MV-4-11 (cell line): ENCODE data around the gene SCARB2.
"Not testable (repeated sequence)": the region's sequence is repeated elsewhere in the genome, so short reads cannot be mapped to it uniquely, and the experiment has no call there.

Experiments
- DNase-seq: peaks from one replicate; lab custom pipeline; 2025; lab: John Stamatoyannopoulos, UW

Gene SCARB2, protein sequence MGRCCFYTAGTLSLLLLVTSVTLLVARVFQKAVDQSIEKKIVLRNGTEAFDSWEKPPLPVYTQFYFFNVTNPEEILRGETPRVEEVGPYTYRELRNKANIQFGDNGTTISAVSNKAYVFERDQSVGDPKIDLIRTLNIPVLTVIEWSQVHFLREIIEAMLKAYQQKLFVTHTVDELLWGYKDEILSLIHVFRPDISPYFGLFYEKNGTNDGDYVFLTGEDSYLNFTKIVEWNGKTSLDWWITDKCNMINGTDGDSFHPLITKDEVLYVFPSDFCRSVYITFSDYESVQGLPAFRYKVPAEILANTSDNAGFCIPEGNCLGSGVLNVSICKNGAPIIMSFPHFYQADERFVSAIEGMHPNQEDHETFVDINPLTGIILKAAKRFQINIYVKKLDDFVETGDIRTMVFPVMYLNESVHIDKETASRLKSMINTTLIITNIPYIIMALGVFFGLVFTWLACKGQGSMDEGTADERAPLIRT

DNA sequence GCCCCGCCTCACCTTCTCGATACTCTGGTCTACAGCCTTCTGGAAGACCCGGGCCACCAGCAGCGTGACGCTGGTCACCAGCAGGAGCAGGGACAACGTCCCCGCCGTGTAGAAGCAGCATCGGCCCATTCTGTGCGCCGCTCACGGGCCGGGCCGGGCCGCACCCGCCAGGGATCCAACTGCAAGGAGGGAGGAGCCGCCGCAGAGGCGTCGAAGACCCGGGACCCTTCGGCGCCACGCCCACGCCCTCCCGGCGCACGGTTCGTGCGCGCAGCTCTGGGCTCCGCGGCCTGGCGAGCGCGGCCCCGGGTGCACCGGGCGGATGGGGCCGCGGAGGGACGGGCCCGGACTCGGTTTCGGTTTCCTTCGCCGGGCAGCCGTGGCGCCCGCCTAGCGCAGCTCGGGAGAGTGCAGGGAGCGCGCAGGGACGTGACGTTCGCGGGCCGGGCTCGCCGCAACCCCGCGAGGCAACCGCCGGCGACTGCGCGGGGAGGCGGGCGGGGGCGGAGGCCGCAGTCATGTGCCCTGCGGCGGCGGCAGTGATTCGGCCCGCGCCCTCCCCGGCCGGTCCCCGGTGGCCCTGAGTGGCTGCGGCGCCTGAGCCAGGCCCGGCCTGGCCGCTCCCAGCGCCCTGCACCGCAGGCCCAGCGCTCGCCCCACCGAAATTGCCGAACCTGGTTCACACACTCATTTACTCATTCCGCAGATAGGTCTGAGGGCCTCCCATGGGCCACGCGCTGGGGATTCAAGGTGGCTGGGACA is at the start of gene SCARB2:
Gene SCARB2, minus strand, starts transcription at position 410 of the 762 bp plus-strand sequence. Its CDS starts 281 bp downstream, at position 129.
- DNase-seq, result peak; percentile 49

DNA sequence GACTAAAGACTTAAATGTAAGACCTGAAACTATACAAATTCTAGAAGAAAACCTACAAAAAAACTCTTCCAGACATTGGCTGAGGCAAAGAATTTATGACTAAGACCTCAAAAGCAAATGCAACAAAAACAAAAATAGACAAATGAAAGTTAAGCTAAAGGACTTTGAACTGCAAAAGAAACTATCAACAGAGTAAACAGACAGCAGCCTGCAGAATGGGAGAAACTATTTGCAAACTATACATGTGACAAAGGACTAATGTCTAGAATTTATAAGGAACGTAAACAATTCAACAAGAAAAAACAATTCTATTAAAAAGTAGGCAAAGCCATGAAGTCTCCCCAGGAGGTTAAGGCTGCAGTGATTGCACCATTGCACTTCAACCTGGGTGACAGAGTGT is 46.9 kb upstream of the SCARB2 start:
- DNase-seq, result no peak

DNA sequence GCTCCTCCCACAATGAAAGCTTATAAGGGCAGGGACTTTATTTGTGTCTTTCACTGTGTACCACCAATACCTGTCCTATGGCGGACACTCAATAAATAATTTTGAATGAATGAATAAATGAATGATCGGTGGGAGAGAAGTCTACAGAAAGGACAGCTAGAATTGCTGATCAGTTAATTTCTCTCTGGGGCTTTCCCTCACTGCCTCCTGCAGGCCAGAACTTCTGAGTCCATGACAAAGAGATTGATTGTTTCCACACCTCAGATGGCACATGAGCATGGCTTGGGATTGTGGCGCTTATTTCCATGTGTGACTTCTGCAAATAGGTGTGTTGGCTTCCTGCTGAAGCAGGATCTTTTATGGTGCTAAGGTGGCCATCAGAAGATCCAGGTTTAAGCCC is 44.2 kb upstream of the SCARB2 start:
- DNase-seq, result no peak

DNA sequence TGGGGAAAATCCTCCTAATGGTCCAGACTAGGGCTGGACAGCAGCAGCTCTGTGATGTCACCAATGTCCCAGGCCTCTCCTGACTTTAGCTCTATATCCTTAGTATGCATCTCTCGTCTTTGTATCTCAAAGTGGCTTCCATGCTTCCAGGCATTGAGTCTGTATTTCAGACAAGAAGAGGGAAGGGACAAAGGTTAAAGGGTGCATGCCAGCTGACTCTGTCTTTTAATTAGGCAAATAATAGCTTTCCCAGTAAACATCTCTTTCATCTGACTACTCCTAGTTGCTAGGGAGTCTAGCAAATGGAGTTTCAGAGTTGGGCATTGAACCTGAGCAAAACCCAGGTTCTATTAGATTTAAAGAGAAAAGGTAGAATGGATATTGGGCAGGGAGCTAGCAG is 43.3 kb upstream of the SCARB2 start:
- DNase-seq, result no peak

DNA sequence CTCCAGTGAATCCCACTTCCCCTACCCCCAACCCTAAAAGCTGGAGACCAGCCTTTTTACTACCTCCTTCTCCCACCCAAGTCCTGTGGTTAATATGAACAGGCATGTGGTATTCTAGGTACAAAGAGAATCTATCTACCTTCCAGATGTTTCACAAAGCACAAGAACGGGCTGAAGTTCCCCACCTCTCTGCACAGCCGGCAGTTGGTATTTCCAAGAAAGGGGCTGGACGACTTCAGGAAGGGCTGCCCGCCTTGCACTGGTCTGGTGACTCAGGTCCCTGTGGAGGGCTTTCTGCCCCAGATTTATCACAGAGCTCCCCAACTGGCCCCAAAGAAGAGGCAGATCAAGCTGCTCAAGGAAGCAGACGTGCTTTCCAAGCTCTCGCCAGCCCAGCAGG is 42.4 kb upstream of the SCARB2 start:
- DNase-seq, result no peak

DNA sequence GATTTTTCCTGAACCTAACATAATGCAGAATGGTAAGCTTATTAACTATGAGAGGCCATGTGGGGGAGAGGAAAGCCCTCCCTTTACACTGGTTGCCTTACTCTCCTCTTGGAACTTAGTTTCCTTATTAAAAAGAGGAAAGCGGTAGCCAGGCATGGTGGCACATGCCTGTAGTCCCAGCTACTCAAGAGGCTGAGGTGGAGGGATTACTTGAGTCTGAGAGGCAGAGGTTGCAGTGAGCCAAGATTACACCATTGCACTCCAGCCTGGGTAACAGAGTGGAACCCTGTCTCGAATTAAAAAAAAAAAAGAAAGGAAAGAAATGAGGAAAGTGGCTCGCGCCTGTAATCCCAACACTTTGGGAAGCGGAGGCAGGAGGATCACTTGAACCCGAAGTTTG is 39.9 kb upstream of the SCARB2 start:
- DNase-seq, result no peak

DNA sequence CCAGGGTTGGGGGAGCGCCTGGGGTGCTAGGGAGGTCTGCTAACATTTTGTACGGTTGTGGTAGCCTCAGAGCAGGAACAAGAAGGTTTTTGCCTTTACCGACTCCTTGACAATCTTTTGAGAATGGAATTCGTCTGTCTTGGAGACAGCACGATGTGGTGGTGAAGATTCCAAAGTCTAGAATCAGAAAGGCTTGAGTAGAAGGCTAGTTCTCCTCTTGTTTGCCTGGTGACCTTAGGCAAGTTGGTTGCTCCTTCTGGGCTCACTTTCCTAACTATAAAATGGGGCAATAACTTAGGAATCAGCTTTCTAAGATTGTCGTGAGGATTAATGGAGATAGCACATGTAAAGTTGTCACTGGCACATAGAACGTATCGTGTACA is 38.6 kb upstream of the SCARB2 start:
- no peak for DNase-seq

DNA sequence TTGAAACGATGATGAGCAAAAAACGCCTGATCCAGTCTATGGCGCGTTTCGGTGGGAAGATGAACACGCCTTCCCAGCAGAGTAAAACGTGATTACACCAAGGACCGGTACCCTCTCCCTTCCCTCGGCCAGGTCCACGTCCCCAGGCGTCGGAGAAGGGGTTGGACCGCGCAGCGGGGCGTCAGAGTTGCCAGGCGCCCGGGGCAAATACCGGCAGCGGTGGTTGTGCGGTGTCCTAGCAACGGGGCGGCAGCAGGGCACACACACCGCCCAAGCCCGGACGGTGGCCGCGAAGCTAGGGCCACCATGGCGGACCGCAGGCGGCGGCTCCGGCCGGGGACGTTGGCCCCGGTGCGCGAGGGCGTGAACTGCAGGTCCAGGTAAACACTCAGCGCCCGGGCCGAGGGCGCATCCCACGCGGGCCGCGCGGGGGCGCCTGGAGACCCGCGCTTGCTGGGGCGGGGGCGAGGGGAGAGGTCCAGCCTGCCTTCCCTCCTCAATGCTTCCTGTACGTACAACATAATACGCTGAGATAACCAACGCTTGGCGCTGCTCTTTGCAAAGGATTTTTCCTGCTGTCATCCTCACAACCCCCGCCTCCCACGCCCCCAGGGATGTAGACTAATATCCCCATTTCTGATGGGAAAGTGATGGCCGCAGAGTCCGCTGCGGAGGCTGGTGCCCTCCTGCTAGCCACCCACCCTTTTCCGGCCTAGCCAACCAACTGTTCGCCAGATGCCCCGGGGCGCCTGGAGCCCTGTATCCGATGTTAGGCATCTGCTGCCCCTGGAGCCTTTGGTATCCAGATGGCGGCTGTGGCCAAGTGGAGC is 38.0 kb upstream of the SCARB2 start, which contains the start of gene FAM47E:
Gene FAM47E, plus strand, starts transcription at position 281 of the 830 bp plus-strand sequence. Its CDS starts 26 bp downstream, at position 307.
- DNase-seq, result no peak

DNA sequence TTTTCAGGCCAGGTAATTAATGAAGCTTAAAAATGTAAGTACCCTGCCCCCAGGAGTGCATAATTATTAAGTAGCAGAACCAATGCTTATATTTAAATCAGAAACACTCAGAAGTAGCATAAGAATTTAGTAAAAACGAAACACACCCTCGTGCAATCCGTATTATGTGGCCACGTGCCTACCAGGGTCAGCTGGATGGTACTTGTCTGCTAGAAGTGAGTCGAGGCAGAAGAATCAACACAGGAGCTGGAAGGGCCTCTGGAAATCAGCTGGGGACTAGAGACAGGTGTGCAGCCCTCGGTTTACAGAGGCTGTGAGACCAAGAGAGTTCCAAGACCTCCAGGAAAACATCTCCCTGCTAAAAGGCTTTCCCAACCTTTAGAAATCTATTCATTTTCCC is 37.3 kb upstream of the SCARB2 start:
- DNase-seq, result no peak

DNA sequence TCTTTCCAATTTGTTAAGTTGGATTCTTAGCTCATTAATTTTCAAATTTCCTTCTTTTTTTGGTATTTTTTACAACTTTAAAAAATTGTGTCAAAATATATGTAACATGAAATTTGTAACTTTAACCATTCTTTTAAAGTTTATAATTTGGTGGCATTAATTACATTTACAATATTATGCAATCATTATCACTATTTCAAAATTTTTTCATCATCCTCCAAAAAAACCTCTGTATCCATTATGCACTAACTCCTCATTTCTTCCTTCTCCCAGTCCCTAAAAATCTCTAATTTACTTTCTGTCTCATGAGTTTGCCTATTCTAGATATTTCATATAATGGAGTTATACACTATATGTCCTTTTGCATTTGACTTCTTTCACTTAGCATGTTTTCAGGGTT is 33.2 kb upstream of the SCARB2 start:
- DNase-seq, result no peak

DNA sequence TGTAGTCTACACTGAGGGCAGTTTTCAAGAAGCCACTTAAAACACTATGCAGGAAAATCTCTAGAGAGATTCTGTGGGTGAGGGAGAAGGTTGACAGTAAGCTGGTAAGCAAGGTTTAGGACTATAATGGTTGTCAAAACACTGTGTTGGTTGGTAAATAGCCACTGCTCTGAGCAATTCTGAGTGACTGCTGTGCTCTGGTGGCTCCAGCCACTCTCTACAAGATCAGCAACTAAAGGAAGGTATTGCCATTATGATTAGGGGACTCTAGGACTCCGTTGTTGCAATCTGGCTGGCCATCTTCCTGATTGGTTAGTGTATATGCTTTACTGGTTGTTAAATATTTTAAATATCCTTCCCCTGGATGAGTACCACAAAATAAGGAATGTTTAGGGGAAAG is 32.4 kb upstream of the SCARB2 start:
- DNase-seq, result no peak

DNA sequence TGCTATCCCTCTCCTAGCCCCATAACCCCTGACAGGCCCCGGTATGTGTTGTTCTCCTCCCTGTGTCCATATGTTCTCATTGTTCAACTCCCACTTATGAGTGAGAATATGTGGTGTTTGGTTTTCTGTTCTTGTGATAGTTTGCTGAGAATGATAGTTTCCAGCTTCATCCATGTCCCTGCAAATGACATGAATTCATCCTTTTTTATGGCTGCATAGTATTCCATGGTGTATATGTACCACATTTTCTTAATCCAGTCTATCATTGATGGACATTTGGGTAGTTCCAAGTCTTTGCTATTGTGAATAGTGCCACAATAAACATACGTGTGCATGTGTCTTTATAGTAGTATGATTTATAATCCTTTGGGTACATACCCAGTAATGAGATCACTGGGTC is 30.3 kb upstream of the SCARB2 start:
- not testable (repeated sequence) for DNase-seq

DNA sequence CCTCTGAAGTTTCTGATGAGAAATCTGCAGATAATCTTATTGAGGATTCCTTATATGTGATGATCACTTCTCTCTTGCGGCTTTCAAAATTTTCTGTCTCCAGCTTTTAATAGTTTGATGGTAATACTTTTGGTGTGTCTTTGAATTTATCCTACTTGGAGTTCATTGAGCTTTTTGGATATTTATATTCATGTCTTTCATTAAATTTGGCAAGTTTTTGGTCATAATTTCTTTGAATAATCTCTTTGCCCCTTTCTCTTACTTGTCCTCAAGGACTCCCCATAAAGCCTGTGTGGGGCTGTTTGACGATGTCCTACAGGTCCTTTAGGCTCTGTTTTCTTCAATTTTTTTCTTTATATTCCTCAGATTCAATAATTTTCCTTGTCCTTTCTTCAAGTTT is 26.6 kb upstream of the SCARB2 start:
- no peak for DNase-seq

DNA sequence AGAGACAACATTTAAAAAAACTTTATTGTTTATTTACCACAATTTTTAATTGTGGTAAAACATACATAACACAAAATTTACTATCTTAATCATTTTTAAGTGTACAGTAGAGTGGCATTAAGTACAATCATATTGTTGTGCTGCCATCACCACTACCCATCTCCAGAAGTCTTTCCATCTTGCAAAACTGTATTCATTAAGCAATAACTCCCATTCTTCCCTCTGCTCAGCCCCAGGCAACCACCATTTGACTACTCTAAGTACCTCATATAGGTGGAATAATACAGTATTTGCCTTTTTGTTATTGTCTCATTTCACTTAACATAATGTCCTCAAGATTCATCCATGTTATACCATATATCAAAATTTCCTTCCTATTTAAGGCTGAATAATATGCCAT is 25.1 kb upstream of the SCARB2 start:
- DNase-seq, result no peak

DNA sequence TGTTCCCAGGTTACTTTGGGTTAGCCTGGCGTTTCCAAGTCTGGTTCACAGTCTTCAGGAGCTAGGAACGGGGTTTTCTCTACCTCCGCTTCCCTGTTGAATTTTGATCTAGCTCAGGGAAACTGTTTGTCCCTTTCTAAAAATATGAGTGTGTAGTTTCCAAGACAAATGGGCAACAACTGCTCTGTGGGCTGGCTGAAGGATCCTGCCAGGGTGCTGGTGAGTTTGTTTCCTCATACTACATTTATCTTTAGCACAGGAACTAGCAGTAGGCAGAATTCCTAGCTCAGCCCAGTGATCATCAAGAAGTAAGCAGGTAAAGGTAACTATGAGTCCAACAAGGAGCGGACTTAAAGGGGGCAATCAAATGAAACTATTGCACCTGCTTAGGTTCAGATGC is 24.6 kb upstream of the SCARB2 start:
- DNase-seq, result no peak

DNA sequence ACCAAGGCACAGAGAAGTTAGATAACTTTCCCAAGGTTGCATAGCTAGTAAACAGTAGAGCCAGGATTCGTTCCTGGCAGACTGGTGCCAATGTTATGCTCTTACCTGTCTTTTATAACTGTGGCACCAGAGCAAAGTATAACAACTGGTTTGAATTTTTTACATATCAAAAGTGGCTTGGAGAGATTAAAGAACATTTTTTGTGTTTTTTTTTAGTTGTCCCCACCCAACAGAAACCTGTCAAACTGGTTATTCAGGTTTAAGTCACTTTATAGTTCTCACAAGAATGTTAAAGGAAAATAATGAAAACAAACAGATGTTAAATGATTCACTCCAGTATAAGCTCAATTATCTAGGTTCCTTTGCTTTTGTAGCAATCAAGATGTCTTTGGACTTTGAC is 22.3 kb upstream of the SCARB2 start:
- no peak for DNase-seq

DNA sequence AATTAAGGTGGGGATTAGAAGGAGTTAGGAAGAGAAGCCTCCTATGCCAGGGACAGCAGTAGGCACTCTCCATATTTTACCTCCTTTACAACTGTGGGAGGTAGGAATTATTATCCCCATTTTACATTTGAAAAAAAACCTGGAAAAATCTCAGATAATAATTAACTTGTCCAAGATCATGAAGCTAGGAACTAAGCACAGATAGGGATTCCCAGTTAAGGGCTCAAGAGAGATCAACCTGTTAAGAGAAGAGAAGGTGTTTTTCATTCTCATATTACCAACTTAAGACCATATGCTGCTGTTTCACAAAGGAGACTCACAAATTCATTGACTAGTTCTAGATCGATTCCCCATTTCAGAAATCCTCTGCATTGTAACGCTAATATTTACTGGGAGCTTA is 21.8 kb upstream of the SCARB2 start:
- DNase-seq, result no peak

DNA sequence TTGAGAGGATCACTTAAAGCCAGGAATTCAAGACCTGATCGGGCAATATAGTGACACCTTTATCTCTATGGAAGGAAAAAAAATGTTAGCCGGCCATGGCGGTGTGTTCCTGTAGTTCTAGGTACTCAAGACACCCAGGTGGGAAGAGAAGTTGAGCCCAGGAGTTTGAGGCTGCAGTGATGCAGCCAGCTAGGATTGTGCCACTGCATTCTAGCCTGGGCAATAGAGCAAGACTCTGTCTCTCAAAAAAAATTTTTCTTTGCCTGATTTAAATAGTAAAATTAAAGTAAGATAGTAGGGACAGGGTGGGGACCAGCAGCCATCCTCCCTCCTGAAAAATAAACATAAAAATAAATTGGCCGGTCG is 21.0 kb upstream of the SCARB2 start:
- no peak for DNase-seq

DNA sequence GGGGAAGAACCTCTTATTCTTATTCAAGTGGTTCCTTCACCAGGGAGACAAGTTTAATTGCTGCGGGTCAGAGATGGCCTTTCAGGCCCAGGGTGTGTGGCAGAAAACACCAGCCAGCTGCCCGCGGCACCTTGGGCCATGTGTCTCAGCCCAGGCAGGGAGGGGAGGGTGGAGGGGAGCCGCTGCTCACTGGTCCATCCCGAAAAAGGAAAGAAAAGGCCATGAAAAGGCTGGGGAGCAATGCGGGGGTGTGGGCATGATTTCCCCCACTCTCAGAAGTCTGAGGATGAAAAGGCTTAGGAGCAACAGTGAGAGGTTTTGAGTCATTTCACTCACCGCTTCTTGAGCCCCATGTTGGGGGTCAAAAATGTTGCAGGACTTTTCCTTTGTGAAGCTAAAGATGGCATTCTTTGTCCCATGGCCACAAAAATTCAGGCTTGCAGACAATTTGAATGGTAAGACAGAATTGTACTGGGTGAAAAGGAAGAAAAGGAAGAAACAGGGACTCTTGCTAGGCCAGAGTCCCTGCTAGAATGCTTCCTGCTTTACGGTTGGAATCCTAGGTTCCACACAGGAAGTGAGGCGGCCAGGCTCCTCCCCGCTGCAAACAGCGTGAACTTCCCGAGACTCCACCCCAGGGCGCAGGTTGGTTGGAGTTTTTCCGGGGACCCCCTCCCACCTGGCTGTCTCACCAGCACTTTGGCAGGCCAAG is 20.5 kb upstream of the SCARB2 start:
- no peak for DNase-seq

DNA sequence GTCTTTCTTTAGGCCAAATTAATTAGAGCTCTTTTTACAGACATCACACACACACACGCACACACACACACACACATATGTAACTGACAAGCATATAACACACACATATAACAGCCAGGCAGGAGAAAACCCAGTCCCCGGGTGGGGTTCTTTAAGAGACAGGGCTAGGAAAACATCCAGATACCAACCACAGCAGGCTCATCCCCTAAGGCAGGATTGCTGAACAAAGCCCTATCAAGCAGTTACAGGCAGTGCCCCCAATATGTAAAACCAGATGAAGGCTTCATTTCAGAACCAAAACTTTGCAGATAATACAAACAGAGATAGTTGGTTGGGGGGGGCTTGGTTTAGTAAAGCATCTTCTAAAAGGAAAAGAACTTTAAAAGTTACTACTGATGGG is 19.9 kb upstream of the SCARB2 start:
- DNase-seq, result no peak

DNA sequence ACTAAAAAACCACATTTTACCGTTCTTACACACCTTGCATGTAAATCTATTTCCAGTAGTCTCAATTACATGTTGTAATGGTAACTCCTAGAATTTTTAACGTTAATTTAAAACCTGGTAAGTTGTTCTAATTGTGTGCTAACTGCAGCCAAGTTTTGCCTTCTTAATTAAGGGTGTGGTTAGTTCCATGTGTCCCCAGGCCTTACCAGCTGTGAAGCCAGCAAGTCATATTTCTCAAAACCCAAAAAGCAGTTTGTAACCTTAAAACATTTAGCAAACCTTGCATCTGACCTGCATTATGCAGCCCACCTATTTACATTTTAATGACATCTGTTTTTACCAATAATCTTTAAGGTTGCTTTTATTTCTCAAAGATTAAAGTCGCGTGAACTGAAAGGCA is 19.5 kb upstream of the SCARB2 start:
- no peak for DNase-seq

DNA sequence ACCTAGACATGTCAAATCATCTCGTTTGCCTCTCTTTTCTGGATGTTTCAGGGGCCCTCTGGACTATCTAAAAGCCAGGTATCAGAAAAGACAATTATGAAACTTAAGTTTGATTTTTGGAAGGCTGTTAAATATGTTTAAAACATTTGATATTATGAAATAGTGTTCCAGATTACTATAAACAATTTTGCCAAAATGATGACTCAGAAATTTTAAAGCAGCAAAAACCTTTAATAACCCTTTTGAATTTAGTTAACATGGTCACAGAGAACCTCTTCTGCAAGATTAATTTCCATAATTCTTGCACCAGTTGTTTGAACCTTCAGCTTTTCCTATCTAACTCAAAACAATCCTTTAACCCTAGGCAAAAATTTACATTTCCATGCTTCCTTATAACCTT is 19.1 kb upstream of the SCARB2 start:
- no peak for DNase-seq
